Measurements from ENCODE around the gene PELI2.

PELI2 gene

DNA sequence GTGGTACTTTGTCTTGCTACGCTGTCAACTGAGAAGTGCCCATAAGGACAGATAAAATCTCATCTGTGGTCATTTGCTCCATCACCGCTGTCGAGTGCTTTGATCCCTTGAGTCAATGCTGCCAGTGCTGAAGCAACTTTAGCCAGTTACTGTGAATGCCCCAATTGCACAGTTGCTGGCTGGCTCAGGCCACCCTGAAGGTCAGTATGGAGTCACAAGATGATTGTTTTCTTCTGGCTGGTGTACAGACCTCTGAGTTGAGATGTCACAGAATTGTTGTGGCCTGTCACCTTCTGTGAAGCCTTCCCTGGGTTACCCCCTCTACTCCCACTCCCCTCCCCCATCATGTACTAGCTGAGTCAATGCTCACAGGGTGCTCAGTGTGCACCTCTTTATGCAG lies 92.9 kb downstream of the PELI2 start:
- no peak overlapping the region for H3K4me3 ChIP-seq (ENCODE audit: low read depth, low read length)
- DNase-seq (ENCODE audit: low read depth): no peak
- TF ChIP-seq, protein P1, sequence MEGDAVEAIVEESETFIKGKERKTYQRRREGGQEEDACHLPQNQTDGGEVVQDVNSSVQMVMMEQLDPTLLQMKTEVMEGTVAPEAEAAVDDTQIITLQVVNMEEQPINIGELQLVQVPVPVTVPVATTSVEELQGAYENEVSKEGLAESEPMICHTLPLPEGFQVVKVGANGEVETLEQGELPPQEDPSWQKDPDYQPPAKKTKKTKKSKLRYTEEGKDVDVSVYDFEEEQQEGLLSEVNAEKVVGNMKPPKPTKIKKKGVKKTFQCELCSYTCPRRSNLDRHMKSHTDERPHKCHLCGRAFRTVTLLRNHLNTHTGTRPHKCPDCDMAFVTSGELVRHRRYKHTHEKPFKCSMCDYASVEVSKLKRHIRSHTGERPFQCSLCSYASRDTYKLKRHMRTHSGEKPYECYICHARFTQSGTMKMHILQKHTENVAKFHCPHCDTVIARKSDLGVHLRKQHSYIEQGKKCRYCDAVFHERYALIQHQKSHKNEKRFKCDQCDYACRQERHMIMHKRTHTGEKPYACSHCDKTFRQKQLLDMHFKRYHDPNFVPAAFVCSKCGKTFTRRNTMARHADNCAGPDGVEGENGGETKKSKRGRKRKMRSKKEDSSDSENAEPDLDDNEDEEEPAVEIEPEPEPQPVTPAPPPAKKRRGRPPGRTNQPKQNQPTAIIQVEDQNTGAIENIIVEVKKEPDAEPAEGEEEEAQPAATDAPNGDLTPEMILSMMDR (IDR thresholded peaks at IDR 0.05; ENCODE audit: control insufficient read depth, extremely low read depth, insufficient read depth): no peak

DNA sequence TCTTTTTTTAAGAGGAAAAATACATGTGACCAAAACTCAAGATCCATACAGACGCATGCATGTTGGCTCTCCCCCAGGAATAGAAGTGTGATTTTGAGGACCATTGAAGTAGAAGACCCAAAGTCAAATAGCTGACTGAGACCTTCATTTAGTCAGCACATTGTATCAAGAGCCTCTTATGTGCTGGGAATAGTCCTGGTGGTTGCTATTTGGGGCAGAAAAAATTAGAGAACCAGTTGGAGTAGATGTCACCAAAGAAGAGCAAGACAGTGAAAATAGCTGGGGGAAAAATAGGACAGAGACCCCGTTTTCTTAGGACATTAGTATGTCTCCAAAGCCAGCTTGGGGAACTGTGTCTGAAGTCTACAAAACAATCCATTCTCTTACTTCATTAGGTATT lies 93.6 kb downstream of the PELI2 start:
- TF ChIP-seq, protein P1 (IDR thresholded peaks at IDR 0.05; ENCODE audit: control insufficient read depth, extremely low read depth, insufficient read depth): no peak
- DNase-seq (ENCODE audit: low read depth): no peak
- H3K4me3 ChIP-seq (ENCODE audit: low read depth, low read length): no peak overlapping the region

DNA sequence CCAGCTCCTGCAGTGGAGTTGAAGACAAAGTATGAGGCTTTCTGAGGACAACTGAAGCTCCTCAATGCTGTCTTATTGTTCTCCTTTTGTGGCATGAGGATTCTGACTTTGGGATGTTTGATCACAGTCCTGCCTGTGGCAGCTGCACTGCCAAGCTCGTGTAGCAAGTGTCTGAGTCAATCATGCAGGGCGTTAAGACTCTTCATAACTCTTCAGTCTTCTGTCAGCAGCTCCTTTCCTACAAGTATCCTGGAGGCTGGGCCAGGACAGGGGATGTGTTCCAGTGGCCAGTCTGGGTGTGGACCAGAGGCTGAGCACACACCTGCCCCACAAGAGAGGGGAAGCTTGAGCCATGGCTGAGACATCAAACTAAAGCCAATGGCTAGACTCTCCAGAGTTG lies 94.3 kb downstream of the PELI2 start:
- H3K4me3 ChIP-seq (ENCODE audit: low read depth, low read length): no peak overlapping the region
- TF ChIP-seq, protein P1 (IDR thresholded peaks at IDR 0.05; ENCODE audit: control insufficient read depth, extremely low read depth, insufficient read depth): no peak
- no peak for DNase-seq (ENCODE audit: low read depth)

DNA sequence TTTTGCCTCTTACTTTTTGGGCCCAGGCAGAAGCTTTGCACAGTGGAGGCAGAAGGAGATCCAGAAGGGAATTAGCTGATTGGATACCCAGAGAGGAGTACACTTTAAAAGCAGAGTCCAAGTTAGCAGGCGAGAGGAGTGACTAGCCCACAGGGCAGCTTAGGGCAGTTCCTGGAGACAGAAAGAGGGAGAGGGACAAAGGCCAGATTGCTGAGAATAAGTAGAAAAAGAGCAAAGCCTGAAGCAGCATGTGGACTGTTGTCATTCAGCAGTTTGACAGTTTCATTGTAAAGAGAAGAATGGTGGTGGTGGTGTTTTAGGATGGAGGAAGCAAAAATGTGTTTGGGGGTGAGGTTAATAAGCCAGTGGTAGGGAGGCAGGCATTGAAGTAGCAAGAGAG lies 95.1 kb downstream of the PELI2 start:
- no peak overlapping the region for H3K4me3 ChIP-seq (ENCODE audit: low read depth, low read length)
- TF ChIP-seq, protein P1 (IDR thresholded peaks at IDR 0.05; ENCODE audit: control insufficient read depth, extremely low read depth, insufficient read depth): no peak
- no peak for DNase-seq (ENCODE audit: low read depth)

DNA sequence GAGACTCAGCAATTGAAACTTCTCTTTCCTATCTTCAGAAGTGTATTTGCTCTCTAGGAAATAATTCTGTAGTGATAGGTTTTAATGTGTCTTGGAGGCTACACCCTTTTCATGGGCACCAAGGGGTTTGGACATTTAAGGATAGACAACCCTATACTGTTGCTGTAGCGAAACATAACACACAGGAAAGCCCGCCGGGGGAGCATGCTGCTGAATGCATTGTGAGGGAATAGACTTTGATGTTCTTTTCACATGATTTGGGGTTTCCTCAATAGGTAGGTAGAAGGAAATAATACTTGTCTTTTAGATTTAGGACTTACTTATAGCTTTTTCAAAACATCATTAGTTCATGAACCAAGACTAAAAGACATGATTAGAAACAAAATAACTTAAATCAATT lies 97.0 kb downstream of the PELI2 start:
- H3K4me3 ChIP-seq (ENCODE audit: low read depth, low read length): no peak overlapping the region
- TF ChIP-seq, protein P1 (IDR thresholded peaks at IDR 0.05; ENCODE audit: control insufficient read depth, extremely low read depth, insufficient read depth): no peak
- no peak for DNase-seq (ENCODE audit: low read depth)

DNA sequence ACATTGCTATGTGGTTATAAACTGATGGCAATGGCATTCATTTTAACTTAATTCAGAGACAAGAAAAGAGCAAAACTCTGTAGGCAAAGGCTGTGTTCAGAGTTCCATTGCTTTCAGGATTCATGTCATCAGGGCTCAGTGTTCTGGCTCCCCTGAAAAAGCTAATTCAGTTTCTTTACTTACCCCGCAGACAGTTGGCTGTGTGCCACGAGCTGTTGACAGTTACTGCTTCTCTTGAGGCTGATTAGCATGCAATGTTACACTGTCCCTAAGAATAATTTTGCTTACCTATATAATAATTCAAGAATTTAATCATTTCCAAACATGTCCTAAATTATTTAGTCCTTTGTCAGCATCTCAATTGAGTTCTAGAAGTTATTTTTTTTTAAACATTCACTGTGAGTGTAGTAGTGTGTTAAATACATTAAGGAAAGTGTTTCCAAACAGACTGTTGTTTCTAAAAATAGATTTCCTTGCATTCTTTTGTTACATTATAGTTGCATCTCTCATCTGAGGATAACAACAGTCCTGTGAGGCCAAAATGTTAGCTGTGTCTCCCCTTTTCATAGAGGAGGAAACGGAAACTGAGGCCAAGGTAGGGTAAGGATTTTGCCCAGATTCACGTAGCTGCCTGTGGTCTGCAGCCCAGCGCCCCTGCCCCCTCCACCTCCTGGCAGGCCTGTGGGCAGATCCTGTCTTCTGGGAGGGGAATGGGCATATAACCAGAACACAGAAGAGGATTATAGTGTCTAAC lies 98.6 kb downstream of the PELI2 start:
- no peak overlapping the region for H3K4me3 ChIP-seq (ENCODE audit: low read depth, low read length)
- DNase-seq (ENCODE audit: low read depth): no peak
- TF ChIP-seq, protein P1 (IDR thresholded peaks at IDR 0.05; ENCODE audit: control insufficient read depth, extremely low read depth, insufficient read depth): no peak
